H1 (cell line): Measurements from ENCODE around the gene TRIM7. TPM values are rescaled to one million over a fixed set of nuclear protein-coding genes. Genes with fewer than 3 reads are reported as not detected.

Source experiments
- CEBPB ChIP-seq: IDR thresholded peaks from 2 replicates; pipeline ENCODE4 v1.6.1; 2012; ENCODE audit warnings: low read depth, low read length
- CHD7 ChIP-seq: fragments of 300-600 bp; sonication (generic); IDR thresholded peaks from 2 replicates; pipeline ENCODE4 v1.7.1; 2012; ENCODE audit warnings: low read length, moderate library complexity, mild to moderate bottlenecking, inconsistent platforms; ENCODE audit not compliant: insufficient replicate concordance
- EZH2 ChIP-seq: fragments of 200-600 bp; sonication (generic); IDR thresholded peaks from 2 replicates; pipeline ENCODE4 v1.7.1; 2012; ENCODE audit warnings: low read depth, mild to moderate bottlenecking, moderate library complexity, low read length, inconsistent platforms; ENCODE audit not compliant: severe bottlenecking
- HDAC6 ChIP-seq: IDR thresholded peaks from one replicate; pipeline ENCODE4 v1.7.1; 2012; ENCODE audit warnings: low read depth, mild to moderate bottlenecking, inconsistent platforms, low read length, moderate library complexity
- NANOG ChIP-seq: IDR thresholded peaks from 2 replicates; pipeline ENCODE4 v1.6.1; 2011; ENCODE audit warnings: low read length, low read depth, mild to moderate bottlenecking, inconsistent platforms; ENCODE audit not compliant: insufficient read depth, poor library complexity, severe bottlenecking
- POU5F1 ChIP-seq: IDR thresholded peaks from 2 replicates; pipeline ENCODE4 v1.6.1; 2011; ENCODE audit warnings: low read depth, mild to moderate bottlenecking, low read length, moderate library complexity
- RXRA ChIP-seq: IDR thresholded peaks from 2 replicates; pipeline ENCODE4 v1.6.1; 2011; ENCODE audit warnings: low read depth, mild to moderate bottlenecking, low read length, moderate library complexity; ENCODE audit not compliant: insufficient read depth
- SIRT6 ChIP-seq: IDR thresholded peaks from one replicate; pipeline ENCODE4 v1.7.1; 2012; ENCODE audit warnings: low read length, inconsistent platforms
- SP4 ChIP-seq: IDR thresholded peaks from 2 replicates; pipeline ENCODE4 v1.6.1; 2012; ENCODE audit warnings: low read length, inconsistent platforms
- YY1 ChIP-seq: IDR thresholded peaks from 2 replicates; pipeline ENCODE4 v1.6.1; 2011; ENCODE audit warnings: low read depth, mild to moderate bottlenecking, low read length
- polyA plus RNA-seq, 7 experiments: library from polyadenylated mRNA; depleted of rRNA in 3 of 7; stranded (reverse) in 5 of 7; unstranded in 2 of 7; fragments of >200 nt in 5 of 7; fragments of 200-250 nt in 2 of 7; gene quantifications; 1 replicate in 5 of 7; 2 replicates in 1 of 7; 4 replicates in 1 of 7; pipeline versions ENCODE4 v1.2.1 to v1.2.3, GENCODE V29; 2011 to 2013; ENCODE audit warnings: missing spikeins in 2 of 7, mixed read lengths in 2 of 7
- total RNA-seq: library from RNA; stranded (reverse); fragmentation: NEBNext Ultra II Directional; extraction: Animal tissue kit (Norgen Biotek cat#: 25700); gene quantifications from 2 replicates; pipeline ENCODE4 v1.2.1, GENCODE V29; 2021

The TRIM7 gene
- total and polyA plus RNA-seq, 2 of the 8 experiments (the other 6 are each of a cell fraction or from before 2014, with no cell fraction given) = 0.36 to 0.47 TPM

- TF ChIP-seq YY1 (no peak), SP4 (peak; percentile 80; the same call in 1 of the 2 replicates), CEBPB (no peak; the same call in 1 of the 2 replicates), HDAC6 (no peak), RXRA (no peak), NANOG (no peak), EZH2 (no peak), POU5F1 (no peak; the same call in 1 of the 2 replicates), SIRT6 (no peak), CHD7 (peak; percentile 48)
These were observed 31.3 kb downstream of the TRIM7 start (continued) for GRCh38 chr5:181173420-181174342.
